GM18873 (cell line): ENCODE data around the gene SNRNP35.
"Not testable (repeated sequence)": the region's sequence is repeated elsewhere in the genome, so short reads cannot be mapped to it uniquely, and the experiment has no call there.

Experiments
- ATAC-seq: cut with Tn5 transposase; IDR thresholded peaks from one replicate; pipeline ENCODE4 v1.9.1; 2021; ENCODE audit warnings: mild to moderate bottlenecking, moderate library complexity, moderate number of reproducible peaks; ENCODE audit not compliant: unreplicated experiment, low FRiP score

The SNRNP35 gene

DNA sequence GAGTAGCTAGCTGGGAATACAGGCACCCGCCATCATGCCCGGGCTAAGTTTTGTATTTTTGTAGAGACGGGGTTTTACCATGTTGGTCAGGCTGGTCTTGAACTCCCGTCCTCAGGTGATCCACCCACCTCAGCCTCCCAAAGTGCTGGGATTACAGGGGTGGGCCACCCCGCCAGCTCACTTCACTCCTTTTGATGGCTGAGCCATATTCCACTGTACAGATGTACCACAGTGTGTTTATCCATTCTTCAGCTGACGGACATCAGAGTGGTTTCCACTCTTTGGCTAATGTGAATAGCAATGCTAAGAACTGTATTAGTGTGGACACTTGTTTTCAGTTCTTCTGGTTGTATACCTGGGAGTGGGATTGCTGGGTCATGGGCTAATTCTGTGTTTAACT, 29.5 kb downstream of the SNRNP35 start:
- no peak for ATAC-seq

- no peak for ATAC-seq
Measured at GRCh38 chr12:123488539-123489230, 30.7 kb downstream of the SNRNP35 start.

GRCh38 chr12:123489580-123489979, 31.6 kb downstream of the SNRNP35 start:
- ATAC-seq, result no peak

GRCh38 chr12:123490089-123490488, 32.1 kb downstream of the SNRNP35 start:
- no peak for ATAC-seq

DNA sequence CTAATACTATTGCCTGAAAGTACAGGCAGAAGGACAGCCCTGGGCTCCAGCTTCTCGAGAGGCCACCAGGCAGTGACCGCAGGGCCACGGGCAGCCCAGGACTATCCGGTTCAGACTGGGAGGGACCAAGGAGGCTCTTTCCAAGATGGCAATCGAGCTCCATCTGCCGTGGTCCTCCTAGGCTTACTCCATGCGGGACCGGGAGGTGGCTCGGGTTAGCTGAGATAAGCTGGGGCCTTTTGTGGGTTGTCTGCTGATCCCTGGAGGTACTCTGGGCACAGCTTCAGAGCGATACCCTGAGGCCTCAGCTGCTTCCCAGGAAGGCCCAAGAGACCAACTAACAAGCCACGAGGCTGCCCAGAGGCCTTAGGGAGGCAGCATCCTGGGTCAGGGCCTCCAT, 33.1 kb downstream of the SNRNP35 start:
- ATAC-seq, result no peak

DNA sequence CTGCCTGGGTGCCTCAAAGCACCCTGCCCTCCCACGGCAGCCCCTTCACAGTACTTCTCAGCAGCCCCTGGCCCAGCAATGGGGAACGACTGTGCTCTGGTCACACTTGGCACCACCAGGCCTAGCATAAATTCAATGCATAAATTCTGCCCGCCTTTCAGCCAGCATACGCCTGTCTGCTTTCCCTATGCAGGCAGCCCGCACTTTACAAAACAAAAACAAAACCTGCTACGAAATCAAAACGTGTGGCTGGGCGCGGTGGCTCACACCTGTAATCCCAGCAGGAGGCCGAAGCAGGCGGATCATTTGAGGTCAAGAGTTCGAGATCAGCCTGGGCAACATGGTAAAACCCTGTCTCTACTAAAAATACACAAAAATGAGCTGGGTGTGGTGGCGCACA, 33.5 kb downstream of the SNRNP35 start:
- ATAC-seq, result no peak

- not testable (repeated sequence) for ATAC-seq
Measured at GRCh38 chr12:123492339-123493039, 34.5 kb downstream of the SNRNP35 start.

- ATAC-seq, result no peak
Measured at GRCh38 chr12:123494124-123494851, 36.3 kb downstream of the SNRNP35 start.

- ATAC-seq, result no peak
Measured at GRCh38 chr12:123497065-123497464, 39.1 kb downstream of the SNRNP35 start.

DNA sequence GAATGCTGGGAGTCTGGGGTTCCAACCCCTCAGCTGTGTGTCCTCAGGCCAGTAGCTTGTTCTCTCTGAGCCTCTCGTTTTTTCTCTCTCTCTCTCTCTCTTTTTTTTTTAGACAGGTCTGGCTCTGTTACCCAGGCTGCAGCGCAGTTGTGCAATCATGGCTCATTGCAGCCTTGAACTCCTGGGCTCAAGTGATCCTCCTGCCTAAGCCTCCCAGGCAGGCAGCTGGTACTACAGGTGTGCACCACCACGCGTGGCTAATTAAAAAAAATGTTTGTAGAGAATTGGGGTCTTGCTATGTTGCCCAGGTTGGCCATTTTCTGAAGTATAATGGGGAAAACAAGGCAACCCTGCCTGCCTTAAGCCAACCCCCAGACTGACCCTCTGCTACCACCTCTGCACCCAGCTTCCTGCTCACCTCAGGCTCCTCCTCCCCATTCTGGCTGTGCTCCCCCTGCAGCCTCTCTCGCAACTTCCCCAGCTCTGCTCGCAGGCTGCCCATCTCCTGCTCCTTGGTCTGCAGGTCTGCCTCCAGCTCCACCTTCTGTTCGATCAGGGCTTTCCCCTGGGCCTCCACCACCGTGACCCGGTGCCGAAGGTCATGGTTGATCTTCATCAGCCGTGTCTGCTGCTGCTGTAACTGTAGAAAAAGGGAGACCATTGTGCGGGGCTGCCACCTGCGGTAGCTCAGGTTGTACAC, 40.3 kb downstream of the SNRNP35 start:
- ATAC-seq, result no peak

DNA sequence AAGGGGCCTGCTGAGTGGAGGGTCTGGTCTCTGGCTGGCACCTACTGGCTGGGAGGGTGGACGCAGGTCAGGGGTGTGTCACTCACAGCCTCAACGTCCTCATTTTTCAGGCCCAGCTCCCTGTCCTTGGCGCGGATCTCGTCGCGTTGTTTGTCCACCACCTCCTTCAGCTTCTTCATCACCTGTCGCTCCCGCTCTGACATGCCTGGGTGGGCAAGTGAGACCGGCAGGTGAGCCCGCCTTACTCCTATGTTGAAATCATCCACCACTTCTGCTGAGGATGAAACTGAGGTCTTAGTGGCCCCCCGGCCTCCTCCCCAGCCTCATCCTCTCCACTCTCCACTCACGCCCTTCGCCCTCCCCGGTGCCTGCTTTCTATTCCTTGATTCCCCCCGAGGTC, 41.4 kb downstream of the SNRNP35 start:
- no peak for ATAC-seq

DNA sequence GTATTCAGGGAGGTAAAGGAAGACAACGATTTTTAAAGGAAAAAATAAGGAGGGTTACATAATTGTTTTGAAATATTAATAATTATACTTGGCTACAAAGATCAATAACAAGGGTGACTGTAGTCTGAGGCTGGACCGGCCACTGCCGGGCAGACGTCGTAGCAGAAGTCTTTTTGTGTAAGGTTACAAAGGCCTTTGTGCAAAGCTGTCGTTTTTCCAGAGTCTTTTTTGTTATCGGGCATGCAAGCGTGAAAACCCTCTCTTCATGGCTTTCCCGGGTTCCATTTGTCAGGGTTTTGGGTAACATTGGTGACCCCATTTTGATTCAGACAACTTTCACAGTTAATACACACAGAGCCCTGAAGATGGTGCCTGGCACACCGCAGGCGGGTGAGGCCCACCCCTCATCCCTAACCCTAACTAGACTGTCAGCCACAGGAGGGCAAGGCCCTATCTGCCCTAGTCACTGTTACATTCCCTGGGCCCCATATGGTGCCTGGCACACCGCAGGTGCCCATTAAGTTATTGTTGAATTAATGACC, 44.3 kb downstream of the SNRNP35 start:
- ATAC-seq, result no peak

GRCh38 chr12:123506059-123506842, 48.3 kb downstream of the SNRNP35 start:
- ATAC-seq, result no peak

- ATAC-seq, result no peak
Measured at GRCh38 chr12:123506843-123507236, 48.9 kb downstream of the SNRNP35 start.

- ATAC-seq, result no peak
Measured at GRCh38 chr12:123512838-123513665, 55.1 kb downstream of the SNRNP35 start.

DNA sequence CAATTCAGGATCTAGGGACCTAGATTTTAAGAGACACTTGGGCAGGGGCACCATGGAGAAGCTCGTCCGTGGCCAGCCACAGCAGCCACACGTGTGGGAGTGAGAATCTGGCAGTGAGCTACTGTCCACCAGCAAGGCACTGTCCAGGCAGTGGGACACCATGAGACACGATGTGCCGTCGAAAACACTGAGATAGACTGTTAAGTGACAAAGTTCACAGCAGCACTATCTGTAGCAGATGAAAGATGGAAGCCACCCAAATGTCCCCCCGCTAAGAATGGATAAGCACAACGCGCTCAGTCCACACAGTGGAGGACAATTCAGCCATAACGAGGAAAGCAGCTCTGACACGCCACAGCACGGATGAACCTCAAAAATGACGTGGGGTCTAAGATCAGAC, 55.9 kb downstream of the SNRNP35 start:
- no peak for ATAC-seq

DNA sequence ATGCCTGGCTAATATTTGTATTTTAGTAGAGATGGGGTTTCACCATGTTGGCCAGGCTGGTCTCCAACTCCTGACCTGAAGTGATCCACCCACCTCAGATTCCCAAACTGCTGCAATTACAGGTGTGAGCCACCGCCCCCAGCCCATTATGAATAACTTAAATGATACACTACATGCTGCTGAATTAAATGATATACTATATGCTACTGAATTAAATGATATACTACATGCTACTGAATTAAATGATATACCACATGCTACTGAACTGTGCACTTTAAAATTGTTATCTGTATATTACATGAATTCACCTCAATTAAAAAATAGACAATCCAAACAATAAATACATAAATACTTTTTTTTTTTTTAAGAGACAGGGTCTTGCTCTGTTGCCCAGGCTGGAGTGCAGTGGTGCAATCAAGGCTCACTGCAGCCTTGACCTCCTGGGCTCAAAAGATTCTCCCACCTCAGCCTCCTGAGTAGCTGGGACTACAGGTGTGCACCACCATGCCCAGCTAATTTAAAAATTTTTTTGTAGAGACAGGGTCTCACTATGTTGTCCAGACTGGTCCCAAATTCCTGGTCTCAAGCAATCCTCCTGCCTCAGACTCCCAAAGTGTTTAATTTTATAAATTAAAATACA, 56.8 kb downstream of the SNRNP35 start:
- not testable (repeated sequence) for ATAC-seq

DNA sequence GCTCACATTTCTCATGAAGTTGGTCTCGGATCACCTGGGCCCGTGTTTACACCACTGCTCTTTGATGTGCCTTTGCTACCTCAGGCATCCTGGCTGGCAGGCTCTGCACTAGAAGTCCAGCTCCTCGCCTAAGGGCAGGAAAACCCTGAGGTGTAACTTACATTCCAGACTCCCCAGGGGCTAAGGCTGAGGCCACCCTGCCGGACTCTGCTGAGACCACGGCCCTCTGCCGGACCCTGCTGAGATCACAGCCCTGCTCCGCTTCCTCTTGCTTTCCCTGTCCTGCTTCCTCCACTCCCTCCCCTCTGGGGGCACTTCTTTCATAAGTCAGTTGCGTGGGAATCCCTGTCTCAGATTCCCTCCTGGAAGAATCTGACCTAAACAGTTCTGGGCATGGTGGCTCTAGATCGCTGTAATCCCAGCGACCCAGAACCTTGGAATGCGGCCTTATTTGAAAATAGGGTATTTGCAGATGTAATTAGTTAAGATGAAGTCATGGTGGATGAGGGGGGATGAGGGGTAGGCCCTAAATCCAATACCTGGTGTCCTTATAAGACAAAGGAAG, 58.4 kb downstream of the SNRNP35 start:
- ATAC-seq, result no peak
